Measurements from ENCODE around the gene CSTPP1. TPM values are rescaled to one million over a fixed set of nuclear protein-coding genes. Genes with fewer than 3 reads are reported as not detected.

Gene CSTPP1
- total RNA-seq, 4 donors from 2014 or later: 13.3 to 26.4 (median 19.1) TPM

DNA sequence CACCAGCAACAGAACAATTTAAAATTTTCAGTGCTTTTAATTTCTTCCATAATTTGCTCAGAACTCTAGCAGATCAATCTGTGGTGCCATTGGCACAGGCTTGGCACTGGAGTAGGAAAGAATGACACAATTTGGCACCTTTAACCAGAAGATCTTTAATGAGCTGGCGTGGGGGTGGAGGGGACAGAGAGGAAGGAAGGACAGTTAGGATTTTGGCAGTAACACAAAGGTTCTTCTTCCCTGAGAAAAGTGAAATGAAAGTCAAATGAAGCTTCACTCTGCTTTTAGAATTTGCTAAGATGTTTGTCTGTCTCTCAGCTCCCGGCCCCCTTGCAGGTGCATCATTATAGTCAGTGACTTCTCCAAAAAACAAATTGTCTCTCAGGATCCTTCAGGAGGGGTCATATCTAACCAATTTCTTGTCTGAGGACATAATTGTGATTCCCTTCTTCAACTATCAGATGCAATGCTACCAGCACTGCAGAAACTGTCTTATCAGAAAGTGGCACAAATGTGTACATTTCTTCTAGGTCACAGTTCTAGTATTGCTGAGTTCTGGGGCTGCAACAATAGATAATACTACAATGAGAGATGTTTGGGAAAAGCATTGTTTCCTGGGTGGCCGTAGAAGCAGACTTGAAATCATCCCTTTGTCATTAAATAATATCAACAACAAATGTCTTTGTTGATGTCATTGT, 66.8 kb downstream of the CSTPP1 start:
- Histone ChIP-seq H3K9me3 (no peaks in the 10 kb centered on the region), H3K4me1 (peaks cover 27 to 48% (median 40%) of the 10 kb centered on the region in 4 donors), H3K27ac (replicated peaks in 1 of 4) (peak overlapping the region; percentile 1 to 24 (median 18)), H3K36me3 (peaks cover 0 to 3% (median 0%) of the 10 kb centered on the region in 4 donors), H3K4me3 (no peak overlapping the region), H3K27me3 (no peaks in the 10 kb centered on the region)
- intact Hi-C loops (cut with DNase I): loop anchor here (5.0 kb wide), 2 partner anchors 81 to 149 kb away; no protein-coding TSS in a partner anchor
- DNase-seq (ENCODE audit: extremely low spot score): no peak
- 58% methylated on average over 3 of the region's 3 CpGs for WGBS
- TF ChIP-seq EP300 (IDR thresholded peaks at IDR 0.05) (no peak), POLR2AphosphoS5 (IDR thresholded peaks at IDR 0.05) (no peak), POLR2A (IDR thresholded peaks at IDR 0.05; ENCODE audit: low read depth) (no peak)
- TF ChIP-seq, protein P1, sequence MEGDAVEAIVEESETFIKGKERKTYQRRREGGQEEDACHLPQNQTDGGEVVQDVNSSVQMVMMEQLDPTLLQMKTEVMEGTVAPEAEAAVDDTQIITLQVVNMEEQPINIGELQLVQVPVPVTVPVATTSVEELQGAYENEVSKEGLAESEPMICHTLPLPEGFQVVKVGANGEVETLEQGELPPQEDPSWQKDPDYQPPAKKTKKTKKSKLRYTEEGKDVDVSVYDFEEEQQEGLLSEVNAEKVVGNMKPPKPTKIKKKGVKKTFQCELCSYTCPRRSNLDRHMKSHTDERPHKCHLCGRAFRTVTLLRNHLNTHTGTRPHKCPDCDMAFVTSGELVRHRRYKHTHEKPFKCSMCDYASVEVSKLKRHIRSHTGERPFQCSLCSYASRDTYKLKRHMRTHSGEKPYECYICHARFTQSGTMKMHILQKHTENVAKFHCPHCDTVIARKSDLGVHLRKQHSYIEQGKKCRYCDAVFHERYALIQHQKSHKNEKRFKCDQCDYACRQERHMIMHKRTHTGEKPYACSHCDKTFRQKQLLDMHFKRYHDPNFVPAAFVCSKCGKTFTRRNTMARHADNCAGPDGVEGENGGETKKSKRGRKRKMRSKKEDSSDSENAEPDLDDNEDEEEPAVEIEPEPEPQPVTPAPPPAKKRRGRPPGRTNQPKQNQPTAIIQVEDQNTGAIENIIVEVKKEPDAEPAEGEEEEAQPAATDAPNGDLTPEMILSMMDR (IDR thresholded peaks at IDR 0.05): no peak

DNA sequence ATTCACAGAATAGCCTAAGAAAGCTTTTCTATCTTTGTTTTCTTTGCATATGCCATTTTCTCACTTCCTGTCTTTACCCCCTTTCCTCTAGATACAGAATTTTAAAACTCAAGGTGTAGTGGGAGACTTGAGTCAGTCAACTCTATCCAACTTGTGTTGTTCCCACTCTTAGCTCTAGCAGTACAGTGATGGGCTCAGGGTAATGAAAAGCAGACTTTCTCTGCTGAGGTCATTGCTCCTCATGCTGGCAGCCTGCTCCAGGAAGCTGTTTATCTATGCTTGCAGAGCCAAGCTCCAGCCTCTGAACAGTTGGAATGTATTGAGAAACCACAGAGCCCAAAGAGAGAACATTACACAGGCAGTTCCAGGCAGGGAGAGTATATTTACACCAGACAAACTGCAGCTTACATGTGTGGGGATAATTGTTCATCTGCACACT, 68.1 kb downstream of the CSTPP1 start:
- peak overlapping the region; percentile 55 to 81 (median 70) for H3K27ac ChIP-seq (replicated peaks in 1 of 4)
- H3K4me1 ChIP-seq: peaks cover 27 to 54% (median 43%) of the 10 kb centered on the region in 4 donors
- peak; percentile 93 for DNase-seq (ENCODE audit: extremely low spot score)
- intact Hi-C loops (cut with DNase I): loop anchor here (5.0 kb wide), 2 partner anchors 82 to 148 kb away; no protein-coding TSS in a partner anchor
- no peak overlapping the region for H3K4me3 ChIP-seq
- peak; percentile 79 to 89 for TF ChIP-seq POLR2AphosphoS5 (IDR thresholded peaks at IDR 0.05)
- no peak for TF ChIP-seq POLR2A (IDR thresholded peaks at IDR 0.05; ENCODE audit: low read depth)
- no peak for TF ChIP-seq EP300 (IDR thresholded peaks at IDR 0.05)
- TF ChIP-seq, protein P1 (IDR thresholded peaks at IDR 0.05): no peak
- no peaks in the 10 kb centered on the region for H3K9me3 ChIP-seq
- no peaks in the 10 kb centered on the region for H3K27me3 ChIP-seq
- no peaks in the 10 kb centered on the region for H3K36me3 ChIP-seq

DNA sequence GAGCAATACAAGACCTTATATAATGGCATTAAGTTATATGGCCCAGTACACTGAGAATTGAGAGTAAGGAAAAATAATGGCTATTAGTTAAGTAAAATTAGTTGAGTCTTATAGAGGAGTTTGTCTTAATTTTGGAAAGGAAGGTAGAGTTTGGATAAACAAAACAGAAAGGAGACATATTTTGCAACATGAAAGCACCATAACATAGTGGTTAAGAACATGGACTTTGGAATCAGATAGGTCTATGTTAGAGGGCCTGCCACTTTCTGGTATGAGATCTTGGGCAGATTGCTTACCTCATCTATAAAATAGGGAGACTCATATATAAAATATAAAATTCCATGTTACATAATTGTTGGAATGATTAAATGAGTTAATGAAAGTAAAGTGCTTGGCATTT, 68.9 kb downstream of the CSTPP1 start:
- H3K27ac ChIP-seq (replicated peaks in 1 of 4): peak overlapping the region; percentile 55 to 81 (median 70)
- intact Hi-C loops (cut with DNase I): no loop called here

DNA sequence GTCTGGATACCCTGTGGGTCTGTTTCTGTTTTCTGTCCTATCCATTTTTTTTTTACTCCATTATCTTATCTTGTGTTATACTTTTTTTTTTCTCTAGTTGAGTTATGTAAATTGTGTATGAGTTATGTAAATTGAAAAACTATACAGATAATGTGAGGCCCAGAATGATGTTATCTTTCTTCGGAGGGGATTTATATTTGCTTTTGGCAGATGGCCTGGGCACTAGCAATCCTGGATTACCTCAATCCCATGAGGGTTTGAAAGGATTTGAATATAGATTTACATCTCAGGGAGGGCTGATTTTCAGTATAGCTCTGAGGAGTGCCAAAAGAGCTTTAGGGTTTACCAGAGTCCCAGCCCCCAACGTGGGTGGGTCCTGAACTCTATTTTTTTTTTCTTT, 71.0 kb downstream of the CSTPP1 start:
- intact Hi-C loops (cut with DNase I): no loop called here
- Histone ChIP-seq H3K4me1 (peaks cover 27 to 47% (median 39%) of the 10 kb centered on the region in 4 donors), H3K9me3 (no peaks in the 10 kb centered on the region), H3K27ac (replicated peaks in 1 of 4) (peak overlapping the region in 2 of 4 donors; percentile 4 to 81), H3K27me3 (no peaks in the 10 kb centered on the region), H3K4me3 (no peak overlapping the region), H3K36me3 (no peaks in the 10 kb centered on the region)
- WGBS: 47% methylated on average over 2 of the region's 2 CpGs
- TF ChIP-seq POLR2AphosphoS5 (IDR thresholded peaks at IDR 0.05): no peak
- TF ChIP-seq, protein P1 (IDR thresholded peaks at IDR 0.05): no peak
- DNase-seq (ENCODE audit: extremely low spot score): no peak

More for the DNA sequence above, 68.9 kb downstream of the CSTPP1 start:
- H3K4me3 ChIP-seq: no peak overlapping the region
- no peaks in the 10 kb centered on the region for H3K27me3 ChIP-seq
- DNase-seq (ENCODE audit: extremely low spot score): no peak
- no peaks in the 10 kb centered on the region for H3K36me3 ChIP-seq
- no peaks in the 10 kb centered on the region for H3K9me3 ChIP-seq
- peaks cover 27 to 54% (median 44%) of the 10 kb centered on the region in 4 donors for H3K4me1 ChIP-seq
- TF ChIP-seq POLR2A (IDR thresholded peaks at IDR 0.05; ENCODE audit: low read depth) (no peak), POLR2AphosphoS5 (IDR thresholded peaks at IDR 0.05) (no peak), EP300 (IDR thresholded peaks at IDR 0.05) (no peak)
- TF ChIP-seq, protein P1 (IDR thresholded peaks at IDR 0.05): no peak

Measured in esophagus muscularis mucosa (tissue), 4 donors.